IMR-90 (cell line): ENCODE data around the gene TSPYL1.

Source experiments
- BHLHE40 ChIP-seq: fragments of 150-350 bp; IDR thresholded peaks from 2 replicates; pipeline ENCODE4 v1.6.1; 2016; ENCODE audit warnings: mild to moderate bottlenecking, low read depth, low read length
- CEBPB ChIP-seq: IDR thresholded peaks from 2 replicates; pipeline ENCODE4 v1.6.1; 2012; ENCODE audit warnings: low read depth, low read length, improper control_type of control experiment
- CTCF ChIP-seq: conservative IDR thresholded peaks from 2 replicates; pipeline ENCODE4 v1.5.1; 2012; ENCODE audit warnings: mild to moderate bottlenecking, low read depth, low read length, improper control_type of control experiment
- ELK1 ChIP-seq: fragments of 150-350 bp; IDR thresholded peaks from 2 replicates; pipeline ENCODE4 v1.6.1; 2016; ENCODE audit warnings: low read depth, mild to moderate bottlenecking, low read length, moderate library complexity, borderline replicate concordance
- MAFK ChIP-seq: IDR thresholded peaks from 2 replicates; pipeline ENCODE4 v1.6.1; 2012; ENCODE audit warnings: low read depth, low read length, improper control_type of control experiment
- MAZ ChIP-seq: IDR thresholded peaks from 2 replicates; pipeline ENCODE4 v1.6.1; 2012; ENCODE audit warnings: low read depth, mild to moderate bottlenecking, low read length, improper control_type of control experiment, moderate library complexity, borderline replicate concordance
- MXI1 ChIP-seq: IDR thresholded peaks from 2 replicates; pipeline ENCODE4 v1.6.1; 2012; ENCODE audit warnings: low read depth, mild to moderate bottlenecking, low read length, moderate library complexity, borderline replicate concordance
- POLR2A ChIP-seq: IDR thresholded peaks from 2 replicates; pipeline ENCODE4 v1.6.1; 2012; ENCODE audit warnings: mild to moderate bottlenecking, low read depth, low read length
- RAD21 ChIP-seq: IDR thresholded peaks from 2 replicates; pipeline ENCODE4 v1.6.1; 2012; ENCODE audit warnings: low read length, improper control_type of control experiment
- RFX5 ChIP-seq: IDR thresholded peaks from 2 replicates; pipeline ENCODE4 v1.8.0; 2012; ENCODE audit warnings: low read depth, mild to moderate bottlenecking, low read length, moderate library complexity
- SMC3 ChIP-seq: fragments of 150-350 bp; IDR thresholded peaks from 2 replicates; pipeline ENCODE4 v1.6.1; 2016; ENCODE audit warnings: low read depth, mild to moderate bottlenecking, antibody characterized with exemption, low read length, moderate library complexity
- USF2 ChIP-seq: fragments of 150-350 bp; IDR thresholded peaks from 2 replicates; pipeline ENCODE4 v1.6.1; 2017; ENCODE audit warnings: mild to moderate bottlenecking, antibody characterized with exemption, low read length, low read depth

- TF ChIP-seq RFX5 (no peak), CTCF (peak; percentile 88), RAD21 (peak; percentile 88), POLR2A (no peak), MXI1 (no peak), SMC3 (peak; percentile 87), USF2 (no peak), CEBPB (no peak), BHLHE40 (no peak), ELK1 (no peak), MAFK (no peak), MAZ (no peak)
These were observed 8.1 kb upstream of the TSPYL1 start for GRCh38 chr6:116287689-116288282.
